ENCODE data around the gene NCOR2. TPM values are rescaled to one million over a fixed set of nuclear protein-coding genes. Genes with fewer than 3 reads are reported as not detected.

NCOR2 gene
- total RNA-seq (2014; rRNA removed; shearing (Covaris generic); ENCODE audit: low replicate concordance) = 17.0 and 32.9 TPM in 2 replicates

- Histone ChIP-seq H3K9me3 (no peaks in the 10 kb centered on the region), H3K4me3 (peak within 1 kb of the TSS; percentile 94), H3K36me3 (no peaks in the 10 kb centered on the region), H3K27me3 (no peaks in the 10 kb centered on the region)
- DNase-seq = peak; percentile 49
These were observed at the start of gene NCOR2 for GRCh38 chr12:124566997-124567672. TSS of gene NCOR2 (minus strand) at chr12:124567612. CDS start at chr12:124495251, 72,361 bp downstream.

DNA sequence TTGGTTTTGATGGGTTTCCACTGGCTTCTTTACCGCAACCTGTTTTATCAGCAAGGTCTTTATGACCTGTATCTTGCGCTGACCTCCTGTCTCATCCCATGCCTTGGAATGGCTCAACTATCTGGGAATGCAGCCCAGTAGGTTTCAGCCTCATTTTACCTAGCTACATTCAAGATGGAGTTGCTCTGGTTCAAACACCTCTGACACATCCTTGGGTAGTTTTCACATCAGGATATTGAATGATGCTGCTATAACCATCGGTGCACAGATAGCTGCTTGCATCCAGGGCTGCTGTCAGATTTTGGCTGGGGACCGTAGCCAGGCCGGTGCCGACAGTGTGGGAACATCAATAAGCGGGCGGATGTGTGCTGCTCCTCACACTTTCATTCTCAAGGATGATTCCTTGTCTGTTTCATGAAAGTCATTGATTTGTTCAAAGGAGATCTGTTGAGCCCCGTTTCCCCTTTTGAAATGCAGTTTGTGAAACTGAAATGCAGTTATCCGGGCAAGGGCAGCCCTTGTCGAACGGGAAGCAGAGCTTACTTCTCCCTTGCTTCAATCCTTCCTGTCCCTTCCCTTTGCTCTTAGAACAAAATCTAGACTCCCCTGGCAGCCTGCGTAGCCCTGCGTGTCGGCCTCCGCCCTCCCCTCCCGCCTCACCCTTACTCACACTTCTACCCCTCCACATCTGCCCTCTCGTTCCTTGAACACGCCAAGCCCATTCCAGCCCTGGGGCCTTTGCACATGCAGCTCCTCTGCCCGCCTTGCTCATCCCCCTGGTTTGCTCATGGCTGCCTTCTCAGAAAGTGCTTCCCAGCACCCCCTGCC lies 49.2 kb upstream of the NCOR2 start:
- Histone ChIP-seq H3K9me3 (peaks cover 7% of the 10 kb centered on the region; the same call in 1 of the 2 replicates), H3K36me3 (no peaks in the 10 kb centered on the region), H3K4me3 (no peak overlapping the region), H3K27me3 (no peaks in the 10 kb centered on the region)
- DNase-seq = no peak

DNA sequence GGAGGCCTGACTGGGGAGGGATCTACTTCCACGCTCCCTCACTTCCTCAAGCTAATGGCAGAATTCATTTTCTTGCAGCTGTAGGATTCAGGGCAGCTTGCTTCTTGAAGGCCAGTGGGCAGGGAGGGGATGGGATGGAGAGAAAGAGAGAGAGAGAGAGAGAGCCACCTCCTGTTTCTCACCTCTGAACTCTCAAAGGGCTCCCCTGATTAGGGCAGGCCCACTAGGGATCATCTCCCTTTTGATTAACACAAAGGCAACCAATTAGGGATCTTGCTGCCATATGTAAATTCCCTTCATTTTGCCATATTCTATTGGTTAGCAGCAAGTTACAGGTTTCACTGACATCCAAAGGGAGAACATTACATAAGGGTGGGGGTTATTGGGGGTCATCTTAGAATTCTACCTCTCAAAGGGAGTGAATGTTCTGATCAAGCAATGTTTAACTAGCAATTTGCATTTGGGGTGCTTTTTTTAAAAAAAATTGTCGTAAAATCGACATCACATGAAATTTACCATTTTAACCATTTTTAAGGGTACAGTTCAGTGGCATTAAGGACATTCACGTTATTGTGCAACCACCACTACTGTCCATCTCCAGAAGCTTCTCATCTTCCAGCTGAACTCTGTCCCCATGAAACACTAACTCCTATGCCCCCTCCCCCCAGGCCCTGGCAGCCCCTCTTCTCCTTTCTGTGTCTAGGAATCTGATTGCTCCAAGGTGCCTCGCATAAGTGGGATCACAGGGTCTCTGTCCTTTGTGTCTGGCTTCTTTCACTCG lies 47.3 kb upstream of the NCOR2 start:
- peaks cover 7% of the 10 kb centered on the region; the same call in 1 of the 2 replicates for H3K9me3 ChIP-seq
- H3K36me3 ChIP-seq = no peaks in the 10 kb centered on the region
- H3K27me3 ChIP-seq = no peaks in the 10 kb centered on the region
- no peak for DNase-seq
- H3K4me3 ChIP-seq = no peak overlapping the region

DNA sequence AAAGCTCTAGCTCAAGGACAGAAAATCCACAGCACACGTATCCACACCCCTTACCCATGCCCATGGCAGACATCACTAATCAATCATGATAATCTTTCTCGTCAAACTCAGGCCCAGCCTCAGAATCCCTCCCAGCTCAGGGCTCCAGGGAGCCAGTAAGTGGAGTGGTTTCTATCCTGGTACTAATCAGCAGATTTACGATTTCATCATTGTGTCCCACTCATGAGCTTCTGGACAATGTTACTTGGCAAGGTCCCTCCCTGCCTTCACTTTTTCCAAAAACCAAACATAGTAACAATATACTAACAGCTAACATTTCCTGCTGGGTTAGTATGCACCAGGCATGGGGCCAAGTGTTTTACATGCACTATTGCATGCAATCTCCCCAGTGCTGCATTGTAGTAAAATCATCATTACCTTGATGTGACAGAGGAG lies 45.8 kb upstream of the NCOR2 start:
- H3K9me3 ChIP-seq = peaks cover 7% of the 10 kb centered on the region; the same call in 1 of the 2 replicates
- H3K4me3 ChIP-seq = no peak overlapping the region
- no peaks in the 10 kb centered on the region for H3K36me3 ChIP-seq
- H3K27me3 ChIP-seq = no peaks in the 10 kb centered on the region
- DNase-seq = peak; percentile 79

DNA sequence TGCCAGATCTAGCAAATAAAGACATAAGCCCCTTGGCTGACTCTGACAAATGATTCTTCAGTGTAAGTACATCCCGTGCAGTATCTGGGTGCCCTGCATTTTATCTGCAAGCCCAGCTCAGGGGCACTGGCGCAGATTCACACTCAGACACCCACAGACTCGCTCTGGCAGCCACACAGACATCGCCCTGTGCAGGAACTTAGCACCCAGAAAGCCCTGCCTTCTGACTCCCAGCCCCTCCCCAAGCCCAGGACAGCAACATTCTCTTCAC lies 44.9 kb upstream of the NCOR2 start:
- peaks cover 7% of the 10 kb centered on the region; the same call in 1 of the 2 replicates for H3K9me3 ChIP-seq
- no peak overlapping the region for H3K4me3 ChIP-seq
- no peak for DNase-seq
- H3K27me3 ChIP-seq = no peaks in the 10 kb centered on the region
- no peaks in the 10 kb centered on the region for H3K36me3 ChIP-seq

- no peaks in the 10 kb centered on the region for H3K36me3 ChIP-seq
- DNase-seq = no peak
- peaks cover 7% of the 10 kb centered on the region; the same call in 1 of the 2 replicates for H3K9me3 ChIP-seq
- no peak overlapping the region for H3K4me3 ChIP-seq
- H3K27me3 ChIP-seq = no peaks in the 10 kb centered on the region
These were observed 44.4 kb upstream of the NCOR2 start for GRCh38 chr12:124611559-124612409.

DNA sequence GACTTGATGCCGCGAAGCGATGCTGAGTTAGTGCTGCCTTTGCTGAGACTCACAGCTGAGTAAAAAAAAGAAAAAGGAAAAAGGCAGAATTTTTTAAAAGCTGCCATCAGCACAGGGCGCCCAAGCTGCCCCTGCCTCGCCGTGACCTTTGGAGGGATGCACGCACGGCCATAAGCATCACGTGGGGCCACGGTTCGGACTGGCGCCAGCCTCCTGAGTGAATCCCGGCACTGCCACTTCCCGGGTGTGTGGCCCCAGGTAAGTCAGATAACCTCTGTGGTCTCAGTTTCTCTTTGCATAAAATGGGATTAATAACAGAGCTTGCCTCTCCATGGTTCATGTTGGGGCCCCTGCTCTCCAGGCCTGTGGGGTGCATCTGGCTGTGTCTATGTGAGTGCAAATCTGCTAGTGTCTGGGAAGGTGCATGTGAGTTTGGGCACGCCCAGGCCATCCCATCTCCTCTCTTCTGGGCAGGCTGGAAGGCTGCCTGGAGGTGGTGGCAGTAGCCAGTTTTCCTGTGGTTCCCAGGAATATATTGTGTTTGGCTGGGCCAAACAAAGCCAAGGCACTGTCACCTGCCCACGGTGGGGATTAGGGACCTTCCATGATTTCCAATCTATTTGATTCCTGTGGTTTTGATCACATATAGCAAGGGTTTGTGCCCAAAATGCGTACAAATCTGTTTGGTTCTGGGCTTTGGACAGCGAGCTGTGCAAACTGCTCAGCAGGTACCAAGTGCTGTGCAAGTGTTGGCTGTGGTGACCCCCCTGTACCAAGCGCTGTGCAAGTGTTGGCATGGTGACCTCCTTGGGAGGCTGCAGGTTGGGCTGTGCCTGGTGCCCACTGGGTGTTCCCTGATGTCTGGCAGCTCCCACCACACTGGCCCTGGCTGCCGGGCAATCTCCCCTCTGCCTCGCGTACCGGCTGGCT lies 43.5 kb upstream of the NCOR2 start:
- DNase-seq = no peak
- Histone ChIP-seq H3K9me3 (peaks cover 7% of the 10 kb centered on the region; the same call in 1 of the 2 replicates), H3K27me3 (no peaks in the 10 kb centered on the region), H3K4me3 (no peak overlapping the region), H3K36me3 (no peaks in the 10 kb centered on the region)

- H3K27me3 ChIP-seq = no peaks in the 10 kb centered on the region
- H3K9me3 ChIP-seq = peaks cover 7% of the 10 kb centered on the region; the same call in 1 of the 2 replicates
- H3K36me3 ChIP-seq = no peaks in the 10 kb centered on the region
- no peak overlapping the region for H3K4me3 ChIP-seq
- DNase-seq = no peak
These were observed 42.7 kb upstream of the NCOR2 start for GRCh38 chr12:124610021-124610612.

- DNase-seq = no peak
- Histone ChIP-seq H3K27me3 (no peaks in the 10 kb centered on the region), H3K9me3 (peaks cover 4% of the 10 kb centered on the region; the same call in 1 of the 2 replicates), H3K4me3 (no peak overlapping the region), H3K36me3 (no peaks in the 10 kb centered on the region)
These were observed 41.9 kb upstream of the NCOR2 start for GRCh38 chr12:124609041-124609989.

GRCh38 chr12:124608450-124608870 lies 41.0 kb upstream of the NCOR2 start:
- Histone ChIP-seq H3K36me3 (no peaks in the 10 kb centered on the region), H3K4me3 (no peak overlapping the region), H3K27me3 (no peaks in the 10 kb centered on the region), H3K9me3 (no peaks in the 10 kb centered on the region)
- DNase-seq = no peak

DNA sequence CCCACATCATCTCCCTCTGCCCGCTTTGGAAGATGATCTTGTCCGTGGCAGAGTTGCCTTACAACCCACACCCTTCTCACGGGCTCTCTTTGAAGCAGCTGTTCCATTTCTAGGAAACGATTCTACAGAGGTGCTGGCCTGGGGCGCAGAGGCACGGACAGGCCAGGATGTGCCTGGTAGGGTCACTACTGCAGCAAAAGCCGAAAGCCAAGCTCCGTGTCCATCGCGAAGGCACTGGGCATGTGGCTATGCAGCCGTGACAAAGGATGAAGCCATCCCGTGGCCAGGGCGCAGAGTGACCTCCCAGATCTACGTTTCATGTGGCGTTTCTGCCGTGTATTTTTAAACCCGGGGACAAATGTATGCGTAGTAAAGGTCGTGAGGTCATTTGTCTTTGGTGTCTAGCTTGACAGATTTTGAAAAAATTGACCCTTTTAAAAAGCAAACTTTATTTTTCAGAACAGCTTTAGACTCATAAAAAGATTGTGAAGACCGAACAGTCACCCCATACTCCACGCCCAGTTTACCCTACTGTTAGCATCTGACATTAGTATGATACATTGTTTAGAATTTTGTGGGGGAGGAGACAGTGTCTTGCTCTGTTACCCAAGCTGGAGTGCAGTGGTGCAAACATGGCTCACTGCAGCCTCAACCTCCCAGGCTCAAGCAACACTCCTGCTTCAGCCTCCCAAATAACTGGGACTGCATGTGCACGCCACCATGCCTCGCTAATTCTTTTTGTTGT lies 40.4 kb upstream of the NCOR2 start:
- Histone ChIP-seq H3K4me3 (no peak overlapping the region), H3K27me3 (no peaks in the 10 kb centered on the region), H3K9me3 (no peaks in the 10 kb centered on the region), H3K36me3 (no peaks in the 10 kb centered on the region)
- DNase-seq = no peak

- no peak for DNase-seq
- Histone ChIP-seq H3K36me3 (no peaks in the 10 kb centered on the region), H3K4me3 (no peak overlapping the region)
These were observed 38.7 kb upstream of the NCOR2 start for GRCh38 chr12:124605883-124606774.

More at GRCh38 chr12:124605883-124606774, 38.7 kb upstream of the NCOR2 start:
- H3K27me3 ChIP-seq = no peaks in the 10 kb centered on the region
- H3K9me3 ChIP-seq = no peaks in the 10 kb centered on the region

Data from MG63 (cell line).